ENCODE data around the gene FBXL17. TPM values are rescaled to one million over a fixed set of nuclear protein-coding genes. Genes with fewer than 3 reads are reported as not detected.

FBXL17 gene
- total RNA-seq, 4 donors from 2014 or later, result 14.9 to 62.5 (median 20.6) TPM

GRCh38 chr5:108311682-108312081, 70.2 kb downstream of the FBXL17 start:
- Histone ChIP-seq H3K27me3 (no peaks in the 10 kb centered on the region), H3K9me3 (no peaks in the 10 kb centered on the region), H3K4me3 (no peak overlapping the region), H3K27ac (no peak overlapping the region), H3K4me1 (no peaks in the 10 kb centered on the region), H3K36me3 (no peaks in the 10 kb centered on the region)
- TF ChIP-seq CTCF (IDR thresholded peaks at IDR 0.05) (no peak), EP300 (IDR thresholded peaks at IDR 0.05) (no peak), POLR2A (IDR thresholded peaks at IDR 0.05) (no peak), POLR2AphosphoS5 (IDR thresholded peaks at IDR 0.05) (no peak)
- 86% methylated on average over 3 of the region's 3 CpGs for WGBS
- no peak for DNase-seq (ENCODE audit: low spot score in 2 of 2)

- Histone ChIP-seq H3K27me3 (no peaks in the 10 kb centered on the region), H3K4me1 (no peaks in the 10 kb centered on the region), H3K27ac (no peak overlapping the region), H3K36me3 (no peaks in the 10 kb centered on the region), H3K9me3 (no peaks in the 10 kb centered on the region), H3K4me3 (no peak overlapping the region)
- no peak for TF ChIP-seq POLR2A (IDR thresholded peaks at IDR 0.05)
- no peak for TF ChIP-seq CTCF (IDR thresholded peaks at IDR 0.05)
- no peak for TF ChIP-seq POLR2AphosphoS5 (IDR thresholded peaks at IDR 0.05)
- no peak for TF ChIP-seq EP300 (IDR thresholded peaks at IDR 0.05)
- DNase-seq (ENCODE audit: low spot score in 2 of 2), result no peak
- WGBS, result 81% methylated on average over 2 of the region's 2 CpGs
Measured at GRCh38 chr5:108303611-108304010, 78.3 kb downstream of the FBXL17 start.

GRCh38 chr5:108303086-108303485, 78.8 kb downstream of the FBXL17 start:
- Histone ChIP-seq H3K4me1 (no peaks in the 10 kb centered on the region), H3K4me3 (no peak overlapping the region), H3K27me3 (no peaks in the 10 kb centered on the region), H3K27ac (no peak overlapping the region), H3K9me3 (no peaks in the 10 kb centered on the region), H3K36me3 (no peaks in the 10 kb centered on the region)
- WGBS, result 82% methylated on average over 1 of the region's 1 CpG
- no peak for DNase-seq (ENCODE audit: low spot score in 2 of 2)
- no peak for TF ChIP-seq CTCF (IDR thresholded peaks at IDR 0.05)
- no peak for TF ChIP-seq EP300 (IDR thresholded peaks at IDR 0.05)
- no peak for TF ChIP-seq POLR2A (IDR thresholded peaks at IDR 0.05)
- TF ChIP-seq POLR2AphosphoS5 (IDR thresholded peaks at IDR 0.05), result no peak

GRCh38 chr5:108297042-108297601, 84.8 kb downstream of the FBXL17 start:
- DNase-seq (ENCODE audit: low spot score in 2 of 2), result no peak
- Histone ChIP-seq H3K27ac (no peak overlapping the region), H3K4me1 (no peaks in the 10 kb centered on the region), H3K9me3 (no peaks in the 10 kb centered on the region), H3K27me3 (no peaks in the 10 kb centered on the region), H3K4me3 (no peak overlapping the region), H3K36me3 (no peaks in the 10 kb centered on the region)
- TF ChIP-seq POLR2AphosphoS5 (IDR thresholded peaks at IDR 0.05) (no peak), CTCF (IDR thresholded peaks at IDR 0.05) (no peak), POLR2A (IDR thresholded peaks at IDR 0.05) (no peak), EP300 (IDR thresholded peaks at IDR 0.05) (no peak)

- no peak for TF ChIP-seq POLR2AphosphoS5 (IDR thresholded peaks at IDR 0.05)
- no peak for TF ChIP-seq POLR2A (IDR thresholded peaks at IDR 0.05)
- TF ChIP-seq CTCF (IDR thresholded peaks at IDR 0.05), result no peak
- no peak for TF ChIP-seq EP300 (IDR thresholded peaks at IDR 0.05)
- H3K27me3 ChIP-seq, result no peaks in the 10 kb centered on the region
- H3K27ac ChIP-seq, result no peak overlapping the region
- no peak overlapping the region for H3K4me3 ChIP-seq
- H3K36me3 ChIP-seq, result no peaks in the 10 kb centered on the region
- H3K9me3 ChIP-seq, result no peaks in the 10 kb centered on the region
- WGBS, result 97% methylated on average over 2 of the region's 2 CpGs
- DNase-seq (ENCODE audit: low spot score in 2 of 2), result no peak
- no peaks in the 10 kb centered on the region for H3K4me1 ChIP-seq
Measured at GRCh38 chr5:108295578-108296368, 86.1 kb downstream of the FBXL17 start.
